Thoracic aorta (tissue), 2 donors: ENCODE measurements around the gene PTPRO. TPM values are rescaled to one million over a fixed set of nuclear protein-coding genes. Genes with fewer than 3 reads are reported as not detected.

Source experiments
- ATAC-seq: fragments of 150-250 bp; one replicate; pipeline ENCODE4 v1.8.0; 2017; ENCODE audit warnings: low read depth; ENCODE audit not compliant: insufficient number of reproducible peaks, low FRiP score
- DNase-seq: peaks from one replicate; pipeline ENCODE4 v3.0.0-alpha.2; 2020; ENCODE audit warnings: low spot score
- H3K27ac ChIP-seq, 2 donors: fragments of 200-600 bp; sonication (generic); 1 replicate in 1 of 2; 2 replicates in 1 of 2; pipeline ENCODE4 v1.5.1; 2016; ENCODE audit warnings: mild to moderate bottlenecking in 2 of 2, moderate library complexity in 2 of 2
- H3K27me3 ChIP-seq: fragments of 200-600 bp; sonication (generic); replicated peaks from 2 replicates; pipeline ENCODE4 v1.6.0; 2016; ENCODE audit warnings: mild to moderate bottlenecking; ENCODE audit not compliant: insufficient read depth
- H3K36me3 ChIP-seq: fragments of 200-600 bp; sonication (generic); one replicate; pipeline ENCODE4 v1.5.1; 2016
- H3K4me1 ChIP-seq, 2 donors: fragments of 200-600 bp; sonication (generic); 1 replicate in 1 of 2; 2 replicates in 1 of 2; pipeline versions ENCODE4 v1.5.1 to v1.6.0; 2016; ENCODE audit warnings: low read depth in 2 of 2, mild to moderate bottlenecking in 1 of 2; ENCODE audit not compliant: control insufficient read depth in 1 of 2
- H3K4me3 ChIP-seq: fragments of 200-600 bp; sonication (generic); 2 replicates; pipeline ENCODE4 v1.5.1; 2016; ENCODE audit warnings: mild to moderate bottlenecking
- H3K9me3 ChIP-seq: fragments of 200-600 bp; sonication (generic); 2 replicates; pipeline ENCODE4 v1.5.1; 2016
- total RNA-seq, 2 donors: library from RNA; depleted of rRNA; stranded (reverse); fragments of >200 nt; gene quantifications; one replicate each; pipeline versions ENCODE4 v1.1.0 to v1.2.3, GENCODE V29; 2016
- TF ChIP-seq, protein P1 (sequence below): fragments of 200-600 bp; sonication (generic); IDR thresholded peaks from one replicate; pipeline ENCODE4 v1.5.1; 2019; ENCODE audit warnings: antibody characterized with exemption

The PTPRO gene
- total RNA-seq, 2 donors from 2014 or later = 11.9 to 19.5 TPM

DNA sequence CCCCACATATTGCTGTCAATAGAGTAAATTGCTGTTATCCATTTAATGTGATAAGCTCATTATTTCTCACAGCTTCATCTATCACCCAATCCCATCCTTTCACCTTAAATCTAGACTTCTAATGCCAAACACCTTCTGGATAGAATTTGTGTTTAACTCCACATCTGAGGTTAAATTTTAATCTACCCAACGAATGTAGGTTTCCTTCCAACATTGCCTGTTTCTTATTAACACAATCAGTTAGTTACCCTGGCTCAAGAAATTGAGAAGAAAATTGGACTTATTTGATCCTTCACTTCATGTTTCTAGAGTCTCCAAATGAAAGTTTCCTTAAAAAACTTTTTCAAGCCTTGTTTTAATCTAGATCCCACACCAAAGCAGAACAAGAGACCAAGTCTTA, 67.3 kb downstream of the PTPRO start:
- Histone ChIP-seq H3K27ac (no peak overlapping the region), H3K4me1 (peaks cover 19 to 56% of the 10 kb centered on the region in 2 donors), H3K36me3 (no peaks in the 10 kb centered on the region), H3K27me3 (no peaks in the 10 kb centered on the region), H3K9me3 (no peaks in the 10 kb centered on the region), H3K4me3 (no peak overlapping the region)
- TF ChIP-seq, protein P1, sequence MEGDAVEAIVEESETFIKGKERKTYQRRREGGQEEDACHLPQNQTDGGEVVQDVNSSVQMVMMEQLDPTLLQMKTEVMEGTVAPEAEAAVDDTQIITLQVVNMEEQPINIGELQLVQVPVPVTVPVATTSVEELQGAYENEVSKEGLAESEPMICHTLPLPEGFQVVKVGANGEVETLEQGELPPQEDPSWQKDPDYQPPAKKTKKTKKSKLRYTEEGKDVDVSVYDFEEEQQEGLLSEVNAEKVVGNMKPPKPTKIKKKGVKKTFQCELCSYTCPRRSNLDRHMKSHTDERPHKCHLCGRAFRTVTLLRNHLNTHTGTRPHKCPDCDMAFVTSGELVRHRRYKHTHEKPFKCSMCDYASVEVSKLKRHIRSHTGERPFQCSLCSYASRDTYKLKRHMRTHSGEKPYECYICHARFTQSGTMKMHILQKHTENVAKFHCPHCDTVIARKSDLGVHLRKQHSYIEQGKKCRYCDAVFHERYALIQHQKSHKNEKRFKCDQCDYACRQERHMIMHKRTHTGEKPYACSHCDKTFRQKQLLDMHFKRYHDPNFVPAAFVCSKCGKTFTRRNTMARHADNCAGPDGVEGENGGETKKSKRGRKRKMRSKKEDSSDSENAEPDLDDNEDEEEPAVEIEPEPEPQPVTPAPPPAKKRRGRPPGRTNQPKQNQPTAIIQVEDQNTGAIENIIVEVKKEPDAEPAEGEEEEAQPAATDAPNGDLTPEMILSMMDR = no peak
- ATAC-seq (no peak), DNase-seq (no peak)

- Histone ChIP-seq H3K27ac (no peak overlapping the region), H3K36me3 (no peaks in the 10 kb centered on the region), H3K27me3 (no peaks in the 10 kb centered on the region), H3K9me3 (no peaks in the 10 kb centered on the region), H3K4me3 (no peak overlapping the region), H3K4me1 (peaks cover 13 to 42% of the 10 kb centered on the region in 2 donors)
- TF ChIP-seq, protein P1 = no peak
- ATAC-seq (no peak), DNase-seq (no peak)
Observed at GRCh38 chr12:15393037-15393436, 70.7 kb downstream of the PTPRO start.

GRCh38 chr12:15393995-15394394, 71.7 kb downstream of the PTPRO start:
- Histone ChIP-seq H3K9me3 (no peaks in the 10 kb centered on the region), H3K4me3 (no peak overlapping the region), H3K36me3 (no peaks in the 10 kb centered on the region), H3K27ac (no peak overlapping the region), H3K4me1 (peaks cover 13 to 34% of the 10 kb centered on the region in 2 donors), H3K27me3 (no peaks in the 10 kb centered on the region)
- no peak for DNase-seq
- ATAC-seq = no peak
- TF ChIP-seq, protein P1 = no peak

GRCh38 chr12:15404485-15404884, 82.2 kb downstream of the PTPRO start:
- no peaks in the 10 kb centered on the region for H3K36me3 ChIP-seq
- peak; percentile 55 for ATAC-seq
- peaks cover 6 to 11% of the 10 kb centered on the region in 2 donors for H3K4me1 ChIP-seq
- H3K9me3 ChIP-seq = no peaks in the 10 kb centered on the region
- H3K27ac ChIP-seq = peak overlapping the region in 1 of 2 donors; percentile 29
- TF ChIP-seq, protein P1 = no peak
- H3K4me3 ChIP-seq = no peak overlapping the region
- no peaks in the 10 kb centered on the region for H3K27me3 ChIP-seq
- DNase-seq = no peak

DNA sequence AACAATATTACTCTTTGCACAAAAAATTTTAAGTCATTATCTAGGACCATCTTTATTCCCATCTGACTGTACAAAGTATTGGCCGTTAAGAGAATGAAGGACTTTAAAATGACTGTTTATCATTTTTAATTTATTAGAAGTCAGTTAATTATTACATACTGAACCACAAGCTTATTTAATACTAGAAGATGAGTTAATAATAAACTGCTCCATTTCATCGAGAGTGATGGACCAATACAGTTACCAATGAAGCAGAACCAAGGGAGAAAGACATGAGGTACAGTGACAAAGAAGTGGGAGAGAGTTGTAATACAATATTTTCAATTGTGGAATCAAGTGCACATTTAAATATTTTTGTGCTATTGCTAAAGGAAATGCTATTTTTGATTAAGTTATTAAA, 83.3 kb downstream of the PTPRO start:
- TF ChIP-seq, protein P1 = no peak
- DNase-seq = no peak
- no peak for ATAC-seq
- Histone ChIP-seq H3K4me1 (peaks cover 6 to 11% of the 10 kb centered on the region in 2 donors), H3K9me3 (no peaks in the 10 kb centered on the region), H3K4me3 (no peak overlapping the region), H3K27ac (no peak overlapping the region), H3K27me3 (no peaks in the 10 kb centered on the region), H3K36me3 (no peaks in the 10 kb centered on the region)
